HepG2 (cell line): ENCODE measurements around the gene MRPS34. TPM values are rescaled to one million over a fixed set of nuclear protein-coding genes. Genes with fewer than 3 reads are reported as not detected.

Experiments used
- ARNT2 ChIP-seq: sonication (generic); formaldehyde crosslinking; IDR thresholded peaks from 2 replicates; pipeline ENCODE4 v1.8.0; 2022; ENCODE audit warnings: mild to moderate bottlenecking, low read depth, missing genetic modification reagents, moderate library complexity
- CHD4 ChIP-seq: fragments of 200-600 bp; sonication (generic); IDR thresholded peaks from 2 replicates; pipeline ENCODE4 v1.7.0; 2017; ENCODE audit warnings: mild to moderate bottlenecking, low read length, borderline replicate concordance
- HMG20B ChIP-seq: conservative IDR thresholded peaks from 2 replicates; pipeline ENCODE4 v1.6.1; 2016; ENCODE audit warnings: missing genetic modification reagents, missing compliant biosample characterization
- KMT2A ChIP-seq: sonication (generic); formaldehyde crosslinking; IDR thresholded peaks from 2 replicates; pipeline ENCODE4 v1.4.0; 2020; ENCODE audit warnings: missing genetic modification reagents
- MAFG ChIP-seq: sonication (generic); formaldehyde crosslinking; IDR thresholded peaks from 2 replicates; pipeline ENCODE4 v1.5.1; 2020; ENCODE audit warnings: mild to moderate bottlenecking, missing genetic modification reagents
- NBN ChIP-seq: fragments of 450-650 bp; conservative IDR thresholded peaks from 2 replicates; pipeline ENCODE4 v1.6.1; 2017
- PHB2 ChIP-seq: fragments of 450-650 bp; IDR thresholded peaks from 2 replicates; pipeline ENCODE4 v1.6.1; 2018; ENCODE audit not compliant: partially characterized antibody
- RBM22 ChIP-seq: fragments of 200-400 bp; formaldehyde crosslinking; optimal IDR thresholded peaks from 2 replicates; pipeline ENCODE3; 2017; ENCODE audit warnings: mild to moderate bottlenecking, low read length, moderate library complexity
- SIN3A ChIP-seq: IDR thresholded peaks from 2 replicates; pipeline ENCODE4 v1.6.1; 2011; ENCODE audit warnings: low read depth, mild to moderate bottlenecking, control low read depth, low read length, borderline replicate concordance
- SUZ12 ChIP-seq: fragments of 150-350 bp; IDR thresholded peaks from 2 replicates; pipeline ENCODE4 v1.6.1; 2014; ENCODE audit warnings: low read depth, low read length
- TBP ChIP-seq: sonication (generic); formaldehyde crosslinking; IDR thresholded peaks from 2 replicates; pipeline ENCODE4 v1.5.0; 2020; ENCODE audit warnings: missing genetic modification reagents
- TBX3 ChIP-seq: fragments of 450-650 bp; IDR thresholded peaks from 2 replicates; pipeline ENCODE4 v1.6.1; 2017; ENCODE audit warnings: antibody characterized with exemption, mild to moderate bottlenecking, inconsistent platforms, borderline replicate concordance
- ZNF256 ChIP-seq: sonication (generic); formaldehyde crosslinking; conservative IDR thresholded peaks from 2 replicates; pipeline ENCODE4 v1.4.0; 2020; ENCODE audit warnings: missing genetic modification reagents
- ZNF350 ChIP-seq: sonication (generic); formaldehyde crosslinking; IDR thresholded peaks from 2 replicates; pipeline ENCODE4 v1.4.0; 2020; ENCODE audit warnings: mild to moderate bottlenecking, low read depth, missing genetic modification reagents, borderline replicate concordance
- ZNF557 ChIP-seq: sonication (generic); formaldehyde crosslinking; IDR thresholded peaks from 2 replicates; pipeline ENCODE4 v1.4.0; 2020; ENCODE audit warnings: missing genetic modification reagents
- ZSCAN31 ChIP-seq: sonication (generic); formaldehyde crosslinking; IDR thresholded peaks from 2 replicates; pipeline ENCODE4 v1.5.0; 2020; ENCODE audit warnings: low read depth, mild to moderate bottlenecking, missing genetic modification reagents
- polyA plus RNA-seq, 8 experiments: library from polyadenylated mRNA; depleted of rRNA in 3 of 8; stranded (reverse) in 7 of 8; unstranded in 1 of 8; fragments of >200 nt; fragmentation: Illumina TruSeq in 4 of 8; extraction: Trizol in 4 of 8; gene quantifications; 2 replicates each; pipeline versions ENCODE4 v1.2.1 to v1.2.3, GENCODE V29; 2011 to 2016; ENCODE audit warnings: low read depth in 4 of 8, missing spikeins in 1 of 8, mixed read lengths in 1 of 8; ENCODE audit not compliant: insufficient read depth in 1 of 8
- total RNA-seq, 5 experiments: library from RNA; depleted of rRNA; stranded (reverse); fragments of >200 nt; fragmentation: Illumina TruSeq; extraction: Trizol; gene quantifications; 2 replicates each; pipeline ENCODE4 v1.2.3, GENCODE V29; 2016; ENCODE audit warnings: low read depth in 1 of 5
- TF ChIP-seq, protein P1 (sequence below): sonication (generic); formaldehyde crosslinking; IDR thresholded peaks from 2 replicates; pipeline ENCODE4 v1.5.0; 2020; ENCODE audit warnings: mild to moderate bottlenecking, missing genetic modification reagents, borderline replicate concordance
- TF ChIP-seq, protein P2 (sequence below): IDR thresholded peaks from 2 replicates; pipeline ENCODE4 v1.6.1; 2016; ENCODE audit warnings: low read depth
- TF ChIP-seq, protein P3 (sequence below): sonication (generic); formaldehyde crosslinking; IDR thresholded peaks from 2 replicates; pipeline ENCODE4 v1.4.0; 2020; ENCODE audit warnings: mild to moderate bottlenecking, missing genetic modification reagents
- TF ChIP-seq, protein P4 (sequence below): sonication (generic); formaldehyde crosslinking; conservative IDR thresholded peaks from 2 replicates; pipeline ENCODE4 v1.4.0; 2020; ENCODE audit warnings: missing genetic modification reagents

The MRPS34 gene
- total and polyA plus RNA-seq, 2 of the 13 experiments (the other 11 are each of a cell fraction or from before 2014, with no cell fraction given) = 63.5 to 131 TPM

DNA sequence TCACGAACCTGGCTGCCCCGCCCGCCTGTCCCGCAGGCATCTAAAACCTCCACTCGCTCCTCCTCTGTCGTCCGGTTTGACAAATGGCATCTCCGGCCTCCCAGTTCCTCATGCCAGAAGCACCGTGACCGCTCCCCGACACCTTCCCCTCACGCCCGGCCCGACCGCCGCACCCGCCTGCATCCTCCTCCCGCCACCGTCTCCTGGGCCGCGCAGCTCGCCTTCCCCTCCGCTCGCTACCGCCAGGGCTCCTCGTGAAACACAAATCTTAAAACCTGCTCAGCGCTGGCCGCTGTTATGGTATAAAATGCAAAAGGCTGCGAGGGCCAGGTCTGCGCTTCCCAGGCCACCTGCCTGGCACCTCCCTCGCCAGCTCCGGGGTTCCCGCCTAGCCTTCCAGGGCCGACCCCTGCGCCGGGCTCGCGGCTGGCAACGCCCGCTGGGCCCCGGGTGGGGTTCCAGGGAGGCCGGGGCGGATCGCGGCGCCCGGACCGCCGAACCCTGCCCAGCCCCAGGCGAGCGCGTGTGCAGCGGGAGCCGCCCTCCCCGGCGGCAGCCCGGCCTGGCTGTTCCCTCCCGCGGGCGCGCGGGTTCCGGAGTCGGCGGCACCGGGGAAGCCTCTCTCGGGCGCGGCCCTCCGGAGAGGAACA lies 8.9 kb upstream of the MRPS34 start (continued):
- TF ChIP-seq, protein P1, sequence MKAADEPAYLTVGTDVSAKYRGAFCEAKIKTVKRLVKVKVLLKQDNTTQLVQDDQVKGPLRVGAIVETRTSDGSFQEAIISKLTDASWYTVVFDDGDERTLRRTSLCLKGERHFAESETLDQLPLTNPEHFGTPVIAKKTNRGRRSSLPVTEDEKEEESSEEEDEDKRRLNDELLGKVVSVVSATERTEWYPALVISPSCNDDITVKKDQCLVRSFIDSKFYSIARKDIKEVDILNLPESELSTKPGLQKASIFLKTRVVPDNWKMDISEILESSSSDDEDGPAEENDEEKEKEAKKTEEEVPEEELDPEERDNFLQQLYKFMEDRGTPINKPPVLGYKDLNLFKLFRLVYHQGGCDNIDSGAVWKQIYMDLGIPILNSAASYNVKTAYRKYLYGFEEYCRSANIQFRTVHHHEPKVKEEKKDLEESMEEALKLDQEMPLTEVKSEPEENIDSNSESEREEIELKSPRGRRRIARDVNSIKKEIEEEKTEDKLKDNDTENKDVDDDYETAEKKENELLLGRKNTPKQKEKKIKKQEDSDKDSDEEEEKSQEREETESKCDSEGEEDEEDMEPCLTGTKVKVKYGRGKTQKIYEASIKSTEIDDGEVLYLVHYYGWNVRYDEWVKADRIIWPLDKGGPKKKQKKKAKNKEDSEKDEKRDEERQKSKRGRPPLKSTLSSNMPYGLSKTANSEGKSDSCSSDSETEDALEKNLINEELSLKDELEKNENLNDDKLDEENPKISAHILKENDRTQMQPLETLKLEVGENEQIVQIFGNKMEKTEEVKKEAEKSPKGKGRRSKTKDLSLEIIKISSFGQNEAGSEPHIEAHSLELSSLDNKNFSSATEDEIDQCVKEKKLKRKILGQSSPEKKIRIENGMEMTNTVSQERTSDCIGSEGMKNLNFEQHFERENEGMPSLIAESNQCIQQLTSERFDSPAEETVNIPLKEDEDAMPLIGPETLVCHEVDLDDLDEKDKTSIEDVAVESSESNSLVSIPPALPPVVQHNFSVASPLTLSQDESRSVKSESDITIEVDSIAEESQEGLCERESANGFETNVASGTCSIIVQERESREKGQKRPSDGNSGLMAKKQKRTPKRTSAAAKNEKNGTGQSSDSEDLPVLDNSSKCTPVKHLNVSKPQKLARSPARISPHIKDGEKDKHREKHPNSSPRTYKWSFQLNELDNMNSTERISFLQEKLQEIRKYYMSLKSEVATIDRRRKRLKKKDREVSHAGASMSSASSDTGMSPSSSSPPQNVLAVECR (CRISPR knock-in tag) = no peak; the same call in 1 of the 2 replicates
- no peak for TF ChIP-seq CHD4
- no peak for TF ChIP-seq MAFG
- no peak for TF ChIP-seq ZSCAN31
- TF ChIP-seq RBM22 = peak; percentile 35
- no peak for TF ChIP-seq ZNF557 (CRISPR knock-in tag)
- no peak for TF ChIP-seq TBP (CRISPR knock-in tag)
- TF ChIP-seq ZNF350 = no peak
- no peak; the same call in 1 of the 2 replicates for TF ChIP-seq SIN3A
- TF ChIP-seq KMT2A (CRISPR knock-in tag) = no peak
- TF ChIP-seq ZNF256 (CRISPR knock-in tag) = no peak
- TF ChIP-seq, protein P2, sequence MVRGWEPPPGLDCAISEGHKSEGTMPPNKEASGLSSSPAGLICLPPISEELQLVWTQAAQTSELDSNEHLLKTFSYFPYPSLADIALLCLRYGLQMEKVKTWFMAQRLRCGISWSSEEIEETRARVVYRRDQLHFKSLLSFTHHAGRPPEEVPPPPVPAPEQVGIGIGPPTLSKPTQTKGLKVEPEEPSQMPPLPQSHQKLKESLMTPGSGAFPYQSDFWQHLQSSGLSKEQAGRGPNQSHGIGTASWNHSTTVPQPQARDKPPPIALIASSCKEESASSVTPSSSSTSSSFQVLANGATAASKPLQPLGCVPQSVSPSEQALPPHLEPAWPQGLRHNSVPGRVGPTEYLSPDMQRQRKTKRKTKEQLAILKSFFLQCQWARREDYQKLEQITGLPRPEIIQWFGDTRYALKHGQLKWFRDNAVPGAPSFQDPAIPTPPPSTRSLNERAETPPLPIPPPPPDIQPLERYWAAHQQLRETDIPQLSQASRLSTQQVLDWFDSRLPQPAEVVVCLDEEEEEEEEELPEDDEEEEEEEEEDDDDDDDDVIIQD (CRISPR knock-in tag) = no peak
- TF ChIP-seq ARNT2 = no peak
- TF ChIP-seq, protein P3, sequence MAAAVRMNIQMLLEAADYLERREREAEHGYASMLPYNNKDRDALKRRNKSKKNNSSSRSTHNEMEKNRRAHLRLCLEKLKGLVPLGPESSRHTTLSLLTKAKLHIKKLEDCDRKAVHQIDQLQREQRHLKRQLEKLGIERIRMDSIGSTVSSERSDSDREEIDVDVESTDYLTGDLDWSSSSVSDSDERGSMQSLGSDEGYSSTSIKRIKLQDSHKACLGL = no peak
- no peak for TF ChIP-seq SUZ12
- no peak for TF ChIP-seq HMG20B (CRISPR knock-in tag)
- TF ChIP-seq NBN = no peak
- TF ChIP-seq, protein P4, sequence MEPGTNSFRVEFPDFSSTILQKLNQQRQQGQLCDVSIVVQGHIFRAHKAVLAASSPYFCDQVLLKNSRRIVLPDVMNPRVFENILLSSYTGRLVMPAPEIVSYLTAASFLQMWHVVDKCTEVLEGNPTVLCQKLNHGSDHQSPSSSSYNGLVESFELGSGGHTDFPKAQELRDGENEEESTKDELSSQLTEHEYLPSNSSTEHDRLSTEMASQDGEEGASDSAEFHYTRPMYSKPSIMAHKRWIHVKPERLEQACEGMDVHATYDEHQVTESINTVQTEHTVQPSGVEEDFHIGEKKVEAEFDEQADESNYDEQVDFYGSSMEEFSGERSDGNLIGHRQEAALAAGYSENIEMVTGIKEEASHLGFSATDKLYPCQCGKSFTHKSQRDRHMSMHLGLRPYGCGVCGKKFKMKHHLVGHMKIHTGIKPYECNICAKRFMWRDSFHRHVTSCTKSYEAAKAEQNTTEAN = 0 out of 2 replicates have a peak, but pooled peaks have one; percentile 17
- no peak for TF ChIP-seq PHB2
- no peak for TF ChIP-seq TBX3
